NCI-H146 (cell line): ENCODE results near the gene PCDHGA9.
"Not testable (repeated sequence)": the region's sequence is repeated elsewhere in the genome, so short reads cannot be mapped to it uniquely, and the experiment has no call there.

Experiments
- DNase-seq: peaks from one replicate; lab custom pipeline; 2025; lab: John Stamatoyannopoulos, UW

PCDHGA9 gene

GRCh38 chr5:141402553-141403243 lies at the start of gene PCDHGA9:
Gene PCDHGA9 (plus strand): TSS chr5:141402778. CDS start chr5:141402953, 175 bp downstream.
- DNase-seq, result no peak

GRCh38 chr5:141354900-141355469 lies 47.6 kb upstream of the PCDHGA9 start, which contains the start of gene PCDHGA4:
Gene PCDHGA4 (plus strand): TSS chr5:141355021. CDS start chr5:141355108, 87 bp downstream.
- no peak for DNase-seq

DNA sequence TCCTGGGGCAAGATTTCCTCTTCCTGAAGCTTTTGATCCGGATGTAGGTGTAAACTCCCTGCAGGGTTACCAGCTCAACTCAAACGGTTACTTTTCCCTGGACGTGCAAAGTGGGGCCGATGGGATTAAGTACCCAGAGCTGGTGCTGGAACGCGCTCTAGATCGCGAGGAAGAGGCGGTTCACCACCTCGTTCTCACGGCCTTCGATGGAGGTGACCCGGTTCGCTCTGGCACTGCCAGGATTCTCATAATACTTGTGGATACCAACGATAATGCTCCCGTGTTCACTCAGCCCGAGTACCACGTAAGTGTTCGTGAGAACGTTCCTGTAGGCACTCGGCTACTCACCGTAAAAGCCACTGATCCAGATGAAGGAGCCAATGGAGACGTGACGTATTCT lies 46.9 kb upstream of the PCDHGA9 start:
- DNase-seq, result no peak

GRCh38 chr5:141356133-141356532 lies 46.4 kb upstream of the PCDHGA9 start:
- no peak for DNase-seq

DNA sequence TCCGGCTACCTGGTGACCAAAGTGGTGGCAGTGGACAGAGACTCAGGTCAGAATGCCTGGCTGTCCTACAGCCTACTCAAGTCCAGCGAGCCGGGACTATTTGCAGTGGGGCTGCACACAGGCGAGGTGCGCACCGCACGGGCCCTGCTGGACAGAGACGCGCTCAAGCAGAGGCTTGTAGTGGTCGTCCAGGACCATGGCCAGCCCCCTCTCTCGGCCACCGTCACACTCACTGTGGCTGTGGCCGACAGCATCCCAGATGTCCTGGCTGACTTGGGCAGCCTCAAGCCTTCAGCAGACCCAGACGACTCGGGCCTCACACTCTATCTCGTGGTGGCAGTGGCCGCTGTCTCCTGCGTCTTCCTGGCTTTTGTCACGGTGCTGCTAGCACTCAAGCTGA lies 45.6 kb upstream of the PCDHGA9 start:
- DNase-seq, result no peak

DNA sequence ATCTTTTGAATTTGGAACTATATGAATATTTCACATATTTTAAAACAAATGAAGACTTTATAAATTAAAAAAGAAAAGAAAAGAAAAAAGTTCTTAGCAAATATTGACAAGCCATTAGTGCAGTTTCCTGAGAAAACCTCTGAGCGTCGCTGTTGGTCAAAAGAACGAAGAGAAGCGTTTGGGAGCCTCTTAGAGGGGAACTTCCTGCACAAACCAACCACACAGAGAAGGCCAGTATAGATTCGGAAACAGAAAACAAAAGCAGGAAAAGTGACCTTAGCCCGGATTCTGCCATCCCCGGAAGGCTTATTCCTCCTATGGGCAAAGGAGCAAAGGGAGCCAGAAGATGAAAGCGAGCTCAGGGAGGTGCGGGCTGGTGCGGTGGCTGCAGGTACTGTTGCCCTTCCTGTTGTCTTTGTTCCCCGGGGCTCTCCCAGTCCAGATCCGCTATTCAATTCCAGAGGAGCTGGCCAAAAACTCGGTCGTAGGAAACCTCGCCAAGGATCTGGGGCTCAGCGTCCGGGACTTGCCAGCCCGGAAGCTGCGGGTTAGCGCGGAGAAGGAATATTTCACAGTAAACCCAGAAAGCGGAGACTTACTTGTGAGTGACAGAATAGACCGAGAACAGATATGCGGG lies 42.7 kb upstream of the PCDHGA9 start, which contains the start of gene PCDHGB2:
Gene PCDHGB2, plus strand, starts transcription at position 205 of the 637 bp plus-strand sequence. Its CDS starts 142 bp downstream, at position 347.
- DNase-seq, result no peak

DNA sequence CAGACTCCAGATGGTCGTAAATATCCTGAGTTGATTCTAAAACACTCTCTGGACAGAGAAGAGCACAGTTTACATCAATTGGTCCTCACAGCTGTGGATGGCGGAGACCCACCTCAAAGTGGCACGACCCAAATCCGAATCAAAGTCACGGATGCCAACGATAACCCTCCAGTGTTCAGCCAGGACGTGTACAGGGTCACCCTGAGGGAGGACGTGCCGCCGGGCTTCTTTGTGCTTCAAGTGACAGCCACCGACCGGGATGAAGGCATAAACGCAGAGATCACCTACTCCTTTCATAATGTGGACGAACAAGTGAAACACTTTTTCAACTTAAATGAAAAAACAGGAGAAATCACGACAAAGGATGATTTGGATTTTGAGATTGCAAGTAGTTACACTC lies 41.9 kb upstream of the PCDHGA9 start:
- no peak for DNase-seq

DNA sequence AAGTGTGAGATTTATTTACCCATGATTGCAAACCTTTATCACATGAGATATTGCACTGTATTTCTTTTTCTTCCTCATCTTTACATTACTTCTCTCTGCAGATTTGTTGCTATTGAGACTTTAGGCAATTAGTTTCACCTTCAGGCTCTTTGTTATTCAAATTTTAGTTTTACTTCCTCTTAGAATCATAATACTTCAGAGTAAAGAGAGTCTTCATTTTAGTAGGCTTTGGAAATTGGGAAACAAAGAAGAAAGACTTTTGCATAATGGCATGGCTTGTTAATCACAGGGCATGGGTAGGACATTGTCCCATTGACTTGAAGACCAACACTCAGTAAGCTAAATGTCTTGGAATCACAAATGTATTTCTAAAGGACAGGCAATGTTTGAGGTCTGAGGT lies 39.9 kb upstream of the PCDHGA9 start:
- DNase-seq, result no peak

DNA sequence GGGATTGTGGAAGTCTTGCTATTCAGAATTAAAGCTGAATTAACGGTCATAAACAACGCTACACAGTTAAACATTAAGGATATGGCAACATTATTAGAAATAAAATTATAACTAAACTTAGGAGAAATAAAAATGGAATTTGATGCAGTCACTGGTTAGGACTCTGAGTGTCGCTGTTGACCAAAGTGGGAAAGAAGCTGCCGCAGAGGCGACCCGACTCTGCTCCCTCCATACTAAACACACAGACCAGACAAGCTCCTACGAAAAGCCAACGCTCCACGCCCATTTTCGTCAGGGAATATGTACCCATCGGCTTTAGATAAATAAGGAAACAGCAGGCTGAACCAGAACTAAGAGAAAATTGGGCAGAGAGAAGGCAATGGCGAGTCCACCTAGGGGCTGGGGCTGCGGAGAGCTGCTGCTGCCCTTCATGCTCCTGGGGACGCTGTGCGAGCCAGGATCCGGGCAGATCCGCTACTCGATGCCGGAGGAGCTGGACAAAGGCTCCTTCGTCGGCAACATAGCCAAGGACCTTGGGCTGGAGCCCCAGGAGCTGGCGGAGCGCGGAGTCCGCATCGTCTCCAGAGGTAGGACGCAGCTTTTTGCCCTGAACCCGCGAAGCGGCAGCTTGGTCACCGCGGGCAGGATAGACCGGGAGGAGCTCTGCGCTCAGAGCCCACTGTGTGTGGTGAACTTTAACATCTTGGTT lies 38.5 kb upstream of the PCDHGA9 start, which contains the start of gene PCDHGA5:
Gene PCDHGA5, plus strand, starts transcription at position 211 of the 709 bp plus-strand sequence. Its CDS starts 169 bp downstream, at position 380.
- no peak for DNase-seq

- DNase-seq, result no peak
Measured at GRCh38 chr5:141366016-141366896, 36.3 kb upstream of the PCDHGA9 start.

DNA sequence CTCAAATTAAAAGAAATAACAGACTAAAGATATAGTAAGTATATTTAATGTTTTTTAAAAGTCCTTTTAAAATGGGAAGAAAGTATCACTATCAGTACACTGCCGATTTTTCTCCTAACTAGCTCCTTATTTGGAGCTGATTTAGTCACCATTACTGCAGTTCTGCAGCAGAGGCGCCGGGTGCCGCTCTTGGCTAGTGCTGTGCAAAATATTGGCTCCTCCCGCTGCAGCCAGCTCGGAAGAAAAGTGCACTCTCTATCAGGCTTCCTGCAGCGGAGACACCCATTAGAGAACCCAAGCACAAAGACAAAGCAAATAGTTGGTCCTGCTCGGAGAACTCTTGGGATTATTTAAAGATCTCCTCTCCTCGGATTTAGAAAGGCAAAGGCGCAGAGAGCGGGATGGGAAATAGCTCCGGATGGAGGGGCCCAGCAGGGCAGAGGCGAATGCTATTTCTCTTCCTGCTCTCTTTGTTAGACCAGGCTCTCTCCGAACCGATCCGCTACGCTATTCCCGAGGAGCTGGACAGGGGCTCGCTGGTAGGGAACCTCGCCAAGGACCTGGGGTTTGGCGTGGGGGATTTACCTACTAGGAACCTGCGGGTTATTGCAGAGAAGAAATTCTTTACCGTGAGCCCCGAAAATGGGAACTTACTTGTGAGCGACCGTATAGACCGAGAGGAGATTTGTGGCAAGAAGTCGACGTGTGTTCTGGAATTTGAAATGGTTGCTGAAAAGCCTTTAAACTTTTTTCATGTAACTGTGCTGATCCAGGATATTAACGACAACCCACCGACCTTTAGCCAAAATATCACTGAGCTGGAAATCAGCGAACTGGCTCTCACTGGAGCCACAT lies 32.4 kb upstream of the PCDHGA9 start, which contains the start of gene PCDHGB3:
Gene PCDHGB3, plus strand, starts transcription at position 249 of the 855 bp plus-strand sequence. Its CDS starts 153 bp downstream, at position 402.
- DNase-seq, result no peak

- DNase-seq, result no peak
Measured at GRCh38 chr5:141371572-141372475, 30.8 kb upstream of the PCDHGA9 start.

- DNase-seq, result no peak
Measured at GRCh38 chr5:141373673-141374317, 28.8 kb upstream of the PCDHGA9 start, which contains the start of gene PCDHGA6. Gene PCDHGA6 (plus strand): TSS chr5:141373891. CDS start chr5:141374084, 193 bp downstream.

DNA sequence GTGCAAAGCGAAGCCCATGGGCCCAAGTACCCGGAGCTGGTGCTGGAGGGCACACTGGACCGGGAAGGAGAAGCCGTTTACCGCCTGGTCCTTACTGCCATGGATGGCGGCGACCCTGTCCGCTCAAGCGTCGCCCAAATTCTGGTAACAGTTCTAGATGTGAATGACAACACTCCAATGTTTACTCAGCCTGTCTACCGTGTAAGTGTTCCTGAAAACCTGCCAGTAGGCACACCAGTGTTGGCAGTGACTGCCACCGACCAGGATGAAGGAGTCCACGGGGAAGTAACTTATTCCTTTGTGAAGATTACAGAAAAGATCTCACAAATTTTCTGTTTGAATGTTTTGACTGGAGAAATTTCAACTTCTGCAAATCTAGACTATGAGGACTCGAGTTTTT lies 28.0 kb upstream of the PCDHGA9 start:
- DNase-seq, result no peak

DNA sequence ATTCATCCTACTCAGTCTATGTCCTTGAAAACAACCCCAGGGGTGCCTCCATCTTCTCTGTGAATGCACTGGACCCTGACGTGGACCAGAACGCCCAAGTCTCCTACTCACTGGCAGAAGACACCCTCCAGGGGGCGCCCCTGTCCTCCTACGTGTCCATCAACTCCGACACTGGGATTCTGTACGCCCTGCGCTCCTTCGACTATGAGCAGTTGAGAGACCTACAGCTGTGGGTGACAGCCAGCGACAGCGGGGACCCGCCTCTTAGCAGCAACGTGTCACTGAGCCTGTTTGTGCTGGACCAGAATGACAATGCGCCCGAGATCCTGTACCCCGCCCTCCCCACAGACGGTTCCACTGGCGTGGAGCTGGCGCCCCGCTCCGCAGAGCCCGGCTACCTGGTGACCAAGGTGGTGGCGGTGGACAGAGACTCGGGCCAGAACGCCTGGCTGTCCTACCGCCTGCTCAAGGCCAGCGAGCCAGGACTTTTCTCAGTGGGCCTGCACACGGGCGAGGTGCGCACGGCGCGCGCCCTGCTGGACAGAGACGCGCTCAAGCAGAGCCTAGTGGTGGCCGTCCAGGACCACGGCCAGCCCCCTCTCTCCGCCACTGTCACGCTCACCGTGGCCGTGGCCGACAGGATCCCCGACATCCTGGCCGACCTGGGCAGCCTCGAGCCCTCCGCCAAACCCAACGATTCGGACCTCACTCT lies 27.0 kb upstream of the PCDHGA9 start:
- DNase-seq, result not testable (repeated sequence)

DNA sequence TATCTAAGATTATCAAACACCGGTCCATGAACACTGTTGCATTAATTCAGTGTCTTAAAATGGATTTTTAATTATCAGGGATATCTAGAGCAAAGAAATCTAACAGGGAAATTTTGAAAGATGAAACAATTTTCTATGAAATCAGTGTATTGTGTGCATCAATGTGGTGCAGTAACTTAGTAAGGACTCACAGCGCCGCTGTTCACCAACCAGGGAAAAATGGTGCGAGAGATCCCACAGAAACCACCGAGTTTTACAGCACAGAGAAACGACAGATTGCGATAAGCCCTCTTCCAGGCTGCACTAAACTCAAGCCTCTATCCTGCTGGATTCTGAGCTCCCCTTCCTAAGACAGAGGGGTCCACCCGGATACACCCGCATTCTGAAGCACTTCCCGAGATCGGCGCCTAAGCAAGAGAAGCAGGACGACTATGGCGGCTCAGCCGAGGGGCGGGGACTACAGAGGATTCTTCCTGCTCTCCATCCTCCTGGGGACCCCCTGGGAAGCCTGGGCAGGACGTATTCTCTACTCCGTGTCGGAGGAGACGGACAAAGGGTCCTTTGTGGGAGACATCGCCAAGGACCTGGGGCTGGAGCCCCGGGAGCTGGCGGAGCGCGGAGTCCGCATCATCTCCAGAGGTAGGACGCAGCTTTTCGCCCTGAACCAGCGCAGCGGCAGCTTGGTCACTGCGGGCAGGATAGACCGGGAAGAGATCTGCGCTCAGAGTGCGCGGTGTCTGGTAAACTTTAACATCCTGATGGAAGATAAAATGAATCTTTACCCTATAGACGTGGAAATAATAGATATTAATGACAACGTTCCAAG lies 19.9 kb upstream of the PCDHGA9 start, which contains the start of gene PCDHGA7:
Gene PCDHGA7, plus strand, starts transcription at position 274 of the 826 bp plus-strand sequence. Its CDS starts 158 bp downstream, at position 432.
- no peak for DNase-seq

DNA sequence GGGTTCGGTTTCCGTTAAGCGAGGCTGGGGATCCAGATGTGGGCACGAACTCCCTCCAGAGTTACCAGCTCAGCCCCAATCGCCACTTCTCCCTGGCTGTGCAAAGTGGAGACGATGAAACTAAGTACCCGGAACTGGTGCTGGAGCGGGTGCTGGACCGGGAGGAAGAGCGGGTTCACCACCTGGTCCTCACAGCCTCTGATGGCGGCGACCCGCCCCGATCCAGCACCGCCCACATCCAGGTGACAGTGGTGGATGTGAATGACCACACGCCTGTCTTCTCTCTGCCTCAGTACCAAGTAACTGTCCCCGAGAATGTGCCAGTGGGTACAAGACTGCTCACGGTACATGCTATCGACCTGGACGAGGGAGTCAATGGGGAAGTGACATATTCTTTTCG lies 19.2 kb upstream of the PCDHGA9 start:
- DNase-seq, result no peak
